ENCODE results near the gene TIAM1.

TIAM1 gene

GRCh38 chr21:31364253-31364945 is 20.3 kb upstream of the TIAM1 start:
- Histone ChIP-seq H3K36me3 (ENCODE audit: insufficient read depth, low read length) (no peaks in the 10 kb centered on the region), H3K9me3 (ENCODE audit: control insufficient read depth, insufficient read depth, low read length) (no peaks in the 10 kb centered on the region), H3K4me1 (ENCODE audit: insufficient read depth, low read length) (peaks cover 8% of the 10 kb centered on the region; the same call in 1 of the 2 replicates), H3K9ac (ENCODE audit: low read depth, low read length) (no peak overlapping the region)

- no peak overlapping the region for H3K9ac ChIP-seq (ENCODE audit: low read depth, low read length)
- peaks cover 8% of the 10 kb centered on the region; the same call in 1 of the 2 replicates for H3K4me1 ChIP-seq (ENCODE audit: insufficient read depth, low read length)
- no peaks in the 10 kb centered on the region for H3K36me3 ChIP-seq (ENCODE audit: insufficient read depth, low read length)
Observed at GRCh38 chr21:31363720-31364119, 19.7 kb upstream of the TIAM1 start.

GRCh38 chr21:31360717-31361116 is 16.7 kb upstream of the TIAM1 start:
- Histone ChIP-seq H3K4me1 (ENCODE audit: insufficient read depth, low read length) (no peaks in the 10 kb centered on the region), H3K36me3 (ENCODE audit: insufficient read depth, low read length) (no peaks in the 10 kb centered on the region), H3K9me3 (ENCODE audit: control insufficient read depth, insufficient read depth, low read length) (no peaks in the 10 kb centered on the region), H3K9ac (ENCODE audit: low read depth, low read length) (no peak overlapping the region)

More at GRCh38 chr21:31363720-31364119, 19.7 kb upstream of the TIAM1 start:
- H3K9me3 ChIP-seq (ENCODE audit: control insufficient read depth, insufficient read depth, low read length), result no peaks in the 10 kb centered on the region

- Histone ChIP-seq H3K9me3 (ENCODE audit: control insufficient read depth, insufficient read depth, low read length) (no peaks in the 10 kb centered on the region), H3K36me3 (ENCODE audit: insufficient read depth, low read length) (no peaks in the 10 kb centered on the region), H3K4me1 (ENCODE audit: insufficient read depth, low read length) (no peaks in the 10 kb centered on the region; the same call in 1 of the 2 replicates), H3K9ac (ENCODE audit: low read depth, low read length) (no peak overlapping the region)
Observed at GRCh38 chr21:31358158-31358557, 14.1 kb upstream of the TIAM1 start.

GRCh38 chr21:31356440-31356839 is 12.4 kb upstream of the TIAM1 start:
- H3K9me3 ChIP-seq (ENCODE audit: control insufficient read depth, insufficient read depth, low read length), result no peaks in the 10 kb centered on the region
- H3K36me3 ChIP-seq (ENCODE audit: insufficient read depth, low read length), result no peaks in the 10 kb centered on the region
- H3K9ac ChIP-seq (ENCODE audit: low read depth, low read length), result no peak overlapping the region
- H3K4me1 ChIP-seq (ENCODE audit: insufficient read depth, low read length), result no peaks in the 10 kb centered on the region; the same call in 1 of the 2 replicates

GRCh38 chr21:31354604-31355443 is 10.8 kb upstream of the TIAM1 start:
- Histone ChIP-seq H3K9ac (ENCODE audit: low read depth, low read length) (no peak overlapping the region), H3K9me3 (ENCODE audit: control insufficient read depth, insufficient read depth, low read length) (no peaks in the 10 kb centered on the region), H3K4me1 (ENCODE audit: insufficient read depth, low read length) (no peaks in the 10 kb centered on the region; the same call in 1 of the 2 replicates), H3K36me3 (ENCODE audit: insufficient read depth, low read length) (no peaks in the 10 kb centered on the region)

GRCh38 chr21:31354122-31354521 is 10.1 kb upstream of the TIAM1 start:
- Histone ChIP-seq H3K9ac (ENCODE audit: low read depth, low read length) (no peak overlapping the region), H3K9me3 (ENCODE audit: control insufficient read depth, insufficient read depth, low read length) (no peaks in the 10 kb centered on the region), H3K4me1 (ENCODE audit: insufficient read depth, low read length) (no peaks in the 10 kb centered on the region; the same call in 1 of the 2 replicates), H3K36me3 (ENCODE audit: insufficient read depth, low read length) (no peaks in the 10 kb centered on the region)

- Histone ChIP-seq H3K4me1 (ENCODE audit: insufficient read depth, low read length) (no peaks in the 10 kb centered on the region; the same call in 1 of the 2 replicates), H3K9me3 (ENCODE audit: control insufficient read depth, insufficient read depth, low read length) (no peaks in the 10 kb centered on the region), H3K9ac (ENCODE audit: low read depth, low read length) (no peak overlapping the region), H3K36me3 (ENCODE audit: insufficient read depth, low read length) (no peaks in the 10 kb centered on the region)
Observed at GRCh38 chr21:31352836-31353235, 8.8 kb upstream of the TIAM1 start.

GRCh38 chr21:31351960-31352359 is 7.9 kb upstream of the TIAM1 start:
- Histone ChIP-seq H3K9ac (ENCODE audit: low read depth, low read length) (no peak overlapping the region), H3K36me3 (ENCODE audit: insufficient read depth, low read length) (no peaks in the 10 kb centered on the region), H3K4me1 (ENCODE audit: insufficient read depth, low read length) (no peaks in the 10 kb centered on the region; the same call in 1 of the 2 replicates), H3K9me3 (ENCODE audit: control insufficient read depth, insufficient read depth, low read length) (no peaks in the 10 kb centered on the region)

GRCh38 chr21:31351438-31351837 is 7.4 kb upstream of the TIAM1 start:
- H3K4me1 ChIP-seq (ENCODE audit: insufficient read depth, low read length), result no peaks in the 10 kb centered on the region; the same call in 1 of the 2 replicates
- no peaks in the 10 kb centered on the region for H3K9me3 ChIP-seq (ENCODE audit: control insufficient read depth, insufficient read depth, low read length)
- no peaks in the 10 kb centered on the region for H3K36me3 ChIP-seq (ENCODE audit: insufficient read depth, low read length)
- H3K9ac ChIP-seq (ENCODE audit: low read depth, low read length), result no peak overlapping the region

- Histone ChIP-seq H3K9me3 (ENCODE audit: control insufficient read depth, insufficient read depth, low read length) (no peaks in the 10 kb centered on the region), H3K9ac (ENCODE audit: low read depth, low read length) (no peak overlapping the region), H3K36me3 (ENCODE audit: insufficient read depth, low read length) (no peaks in the 10 kb centered on the region), H3K4me1 (ENCODE audit: insufficient read depth, low read length) (no peaks in the 10 kb centered on the region; the same call in 1 of the 2 replicates)
Observed at GRCh38 chr21:31349208-31349607, 5.1 kb upstream of the TIAM1 start.

- Histone ChIP-seq H3K4me1 (ENCODE audit: insufficient read depth, low read length) (peaks cover under 1% of the 10 kb centered on the region; the same call in 1 of the 2 replicates), H3K9me3 (ENCODE audit: control insufficient read depth, insufficient read depth, low read length) (no peaks in the 10 kb centered on the region), H3K9ac (ENCODE audit: low read depth, low read length) (no peak overlapping the region), H3K36me3 (ENCODE audit: insufficient read depth, low read length) (no peaks in the 10 kb centered on the region)
Observed at GRCh38 chr21:31348188-31348587, 4.1 kb upstream of the TIAM1 start.

- no peaks in the 10 kb centered on the region for H3K9me3 ChIP-seq (ENCODE audit: control insufficient read depth, insufficient read depth, low read length)
- no peak overlapping the region for H3K9ac ChIP-seq (ENCODE audit: low read depth, low read length)
- no peaks in the 10 kb centered on the region for H3K36me3 ChIP-seq (ENCODE audit: insufficient read depth, low read length)
- peaks cover 7% of the 10 kb centered on the region for H3K4me1 ChIP-seq (ENCODE audit: insufficient read depth, low read length)
Observed at GRCh38 chr21:31347435-31348032, 3.5 kb upstream of the TIAM1 start.

- Histone ChIP-seq H3K9ac (ENCODE audit: low read depth, low read length) (no peak overlapping the region), H3K36me3 (ENCODE audit: insufficient read depth, low read length) (no peaks in the 10 kb centered on the region), H3K4me1 (ENCODE audit: insufficient read depth, low read length) (peaks cover 8% of the 10 kb centered on the region), H3K9me3 (ENCODE audit: control insufficient read depth, insufficient read depth, low read length) (no peaks in the 10 kb centered on the region)
Observed at GRCh38 chr21:31346256-31346821, 2.3 kb upstream of the TIAM1 start.
